Fibroblast of pulmonary artery (primary cell): ENCODE data around the gene ANKS1B.

Experiments used
- DNase-seq: peaks from one replicate; pipeline ENCODE4 v3.0.0-alpha.2; 2010; ENCODE audit warnings: low read depth
- H3K4me3 ChIP-seq: replicated peaks from 2 replicates; pipeline ENCODE4 v1.5.1; 2011; ENCODE audit warnings: low read depth, mild to moderate bottlenecking, control low read depth, low read length, moderate library complexity
- CTCF ChIP-seq: IDR thresholded peaks from 2 replicates; pipeline ENCODE4 v1.5.1; 2011; ENCODE audit warnings: mild to moderate bottlenecking, control low read depth, low read length, inconsistent platforms; ENCODE audit errors: missing control alignments

The ANKS1B gene

DNA sequence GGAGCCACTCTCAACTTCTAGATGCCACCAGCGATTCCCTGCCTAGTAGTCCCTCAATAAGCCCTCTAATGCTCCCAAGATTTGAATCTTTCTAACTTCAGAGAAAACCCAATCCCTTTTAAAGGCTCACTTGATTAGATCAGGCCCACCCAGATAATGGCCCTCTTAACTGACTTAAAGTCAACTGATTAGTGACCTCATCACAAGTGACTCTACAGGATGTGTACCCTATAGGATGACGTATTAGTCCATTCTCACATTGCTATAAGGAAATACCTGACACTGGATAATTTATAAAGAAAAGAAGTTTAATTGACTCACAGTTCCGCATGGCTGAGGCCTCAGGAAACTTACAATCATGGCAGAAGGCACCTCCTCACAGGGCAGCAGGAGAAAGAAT is 49.1 kb downstream of the ANKS1B start:
- DNase-seq = no peak
- TF ChIP-seq CTCF = no peak
- no peak overlapping the region for H3K4me3 ChIP-seq

DNA sequence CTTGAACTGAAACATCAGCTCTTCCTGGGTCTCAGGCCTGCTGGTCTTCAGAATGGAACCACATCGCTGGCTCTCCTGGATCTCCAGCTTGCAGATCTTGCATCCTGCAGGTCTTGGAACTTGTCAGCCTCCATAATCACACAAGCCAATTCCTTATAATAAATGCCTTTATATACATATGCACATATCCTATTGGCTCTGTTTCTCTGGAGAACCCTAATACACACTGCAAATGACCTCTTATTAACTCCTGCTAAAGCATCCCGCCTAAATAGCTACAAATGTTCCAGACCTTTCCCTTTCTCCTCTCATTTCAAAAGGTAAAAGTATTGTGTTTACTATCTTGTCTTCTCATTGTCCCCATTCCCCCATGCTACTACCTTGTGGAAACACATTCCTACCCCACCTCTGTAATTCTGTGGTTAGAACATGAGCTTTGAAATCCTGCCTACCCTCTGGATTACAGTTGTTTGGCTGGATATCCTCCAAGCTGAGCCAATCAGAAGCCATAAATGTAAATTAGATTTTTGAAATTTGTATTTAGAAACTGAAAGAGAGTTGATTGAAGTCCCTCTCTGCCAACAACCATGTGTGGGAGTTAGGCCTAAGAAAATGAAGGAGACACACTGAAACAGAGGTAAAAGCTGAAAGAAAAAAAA is 58.1 kb downstream of the ANKS1B start:
- TF ChIP-seq CTCF = no peak
- no peak for DNase-seq
- H3K4me3 ChIP-seq = no peak overlapping the region

DNA sequence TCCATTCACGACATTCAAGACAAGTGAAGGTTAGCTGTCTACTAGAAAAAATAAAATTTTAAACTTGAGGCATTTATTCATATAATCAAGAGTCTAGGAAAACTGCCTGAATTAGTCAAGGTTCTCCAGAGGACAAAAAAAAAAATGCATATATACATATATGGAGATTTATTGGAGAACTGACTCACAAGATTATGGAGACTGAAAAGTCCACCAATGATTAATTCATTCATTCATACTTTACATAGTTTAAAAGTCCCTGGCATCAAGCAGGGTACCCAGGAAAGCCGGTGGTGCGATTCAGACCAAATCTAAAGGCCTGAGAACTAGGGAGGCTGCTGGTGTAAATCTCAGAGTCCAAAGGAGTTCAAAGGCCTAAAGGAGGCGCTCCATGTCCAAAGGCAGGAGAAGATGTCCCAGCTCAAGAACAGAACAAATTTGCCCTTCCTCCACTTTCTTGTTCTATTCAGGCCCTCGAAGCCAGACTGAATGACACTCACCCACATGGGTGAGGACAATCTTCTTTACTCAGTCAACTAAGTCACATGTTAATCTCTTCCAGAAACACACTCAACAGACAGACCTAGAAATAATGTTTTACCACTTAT is 64.3 kb downstream of the ANKS1B start:
- no peak for TF ChIP-seq CTCF
- no peak for DNase-seq
- H3K4me3 ChIP-seq = no peak overlapping the region

- DNase-seq = no peak
- no peak for TF ChIP-seq CTCF
- no peak overlapping the region for H3K4me3 ChIP-seq
These were observed 66.9 kb downstream of the ANKS1B start for GRCh38 chr12:99917711-99918402.

DNA sequence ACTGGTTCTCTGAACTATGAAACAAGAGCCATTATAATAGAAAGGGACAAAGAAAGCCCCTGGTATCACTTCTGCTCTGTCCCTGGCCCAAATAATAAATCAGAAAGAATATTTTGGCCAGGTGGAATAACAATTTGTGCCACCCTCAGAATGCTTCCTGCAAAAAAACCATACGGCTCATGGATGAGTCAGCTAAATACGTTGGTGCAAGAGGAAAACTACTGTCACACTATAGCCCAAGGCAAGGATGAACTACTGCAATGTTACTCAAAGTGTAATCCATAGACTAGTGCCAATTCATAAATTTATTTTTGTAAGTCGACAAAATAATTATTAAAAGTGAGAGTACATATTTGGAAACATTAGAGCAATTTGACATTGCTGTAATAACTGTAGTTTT is 68.2 kb downstream of the ANKS1B start:
- TF ChIP-seq CTCF = no peak
- no peak for DNase-seq
- H3K4me3 ChIP-seq = no peak overlapping the region

DNA sequence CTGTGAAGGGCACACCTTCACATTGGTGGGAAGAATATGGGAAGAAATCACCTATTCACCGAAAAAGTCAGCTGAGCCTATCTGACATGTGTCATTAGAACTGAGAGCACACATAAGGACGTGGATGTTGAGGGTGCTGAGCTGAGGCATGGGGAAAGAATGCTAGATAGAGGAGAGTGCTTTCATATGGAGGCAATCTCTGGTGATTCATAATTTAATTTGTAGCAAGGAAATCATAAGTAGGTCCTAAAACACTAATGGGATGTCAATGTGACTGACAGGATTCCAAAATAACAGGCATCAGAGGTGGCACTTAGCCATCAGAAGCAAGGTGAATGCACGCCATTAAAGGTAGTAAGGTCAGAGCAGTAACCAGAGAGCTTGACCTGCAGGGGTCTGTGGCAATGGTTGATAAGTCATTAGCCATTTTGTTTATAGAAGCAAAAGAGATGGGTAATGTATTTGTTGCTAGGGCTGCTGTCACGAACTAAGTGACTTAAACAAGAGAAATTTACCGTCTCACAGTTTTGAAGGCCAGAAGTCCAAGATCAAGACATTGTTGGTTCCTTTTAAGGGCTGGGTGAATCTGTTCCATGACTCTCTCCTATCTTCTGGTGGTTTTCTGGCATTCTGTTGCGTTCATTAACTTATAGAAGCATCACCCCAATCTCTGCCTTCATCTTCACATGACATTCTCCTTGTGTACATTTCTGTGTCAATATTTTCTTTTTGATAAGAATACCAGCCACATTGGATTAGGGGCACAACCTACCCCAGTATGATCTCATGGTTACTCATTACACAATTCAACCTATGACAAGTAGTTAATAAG is 69.3 kb downstream of the ANKS1B start:
- DNase-seq = peak; percentile 5
- no peak overlapping the region for H3K4me3 ChIP-seq
- no peak for TF ChIP-seq CTCF
